ENCODE measurements around the gene COL7A1.

COL7A1 gene

DNA sequence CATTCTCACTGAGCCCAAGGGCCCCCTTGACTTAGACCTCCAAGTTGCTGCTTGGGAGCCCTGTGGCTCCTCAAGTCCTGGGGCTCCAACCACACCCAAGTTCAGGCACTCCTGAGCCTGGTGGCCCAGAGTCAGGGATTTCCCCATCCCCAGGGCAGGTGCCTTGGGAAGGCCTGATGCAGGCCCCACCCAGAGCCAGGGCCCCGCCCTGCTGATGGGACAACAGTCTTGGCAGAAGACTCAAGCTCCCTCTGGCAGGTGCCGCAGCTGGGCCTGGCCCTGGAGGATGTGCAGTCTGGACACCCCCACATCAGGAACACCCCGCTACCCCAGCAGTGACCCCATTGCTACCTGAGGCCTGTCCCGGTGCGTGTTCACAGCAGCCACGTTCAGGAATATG lies 73.5 kb downstream of the COL7A1 start:
- TF ChIP-seq, protein P1, sequence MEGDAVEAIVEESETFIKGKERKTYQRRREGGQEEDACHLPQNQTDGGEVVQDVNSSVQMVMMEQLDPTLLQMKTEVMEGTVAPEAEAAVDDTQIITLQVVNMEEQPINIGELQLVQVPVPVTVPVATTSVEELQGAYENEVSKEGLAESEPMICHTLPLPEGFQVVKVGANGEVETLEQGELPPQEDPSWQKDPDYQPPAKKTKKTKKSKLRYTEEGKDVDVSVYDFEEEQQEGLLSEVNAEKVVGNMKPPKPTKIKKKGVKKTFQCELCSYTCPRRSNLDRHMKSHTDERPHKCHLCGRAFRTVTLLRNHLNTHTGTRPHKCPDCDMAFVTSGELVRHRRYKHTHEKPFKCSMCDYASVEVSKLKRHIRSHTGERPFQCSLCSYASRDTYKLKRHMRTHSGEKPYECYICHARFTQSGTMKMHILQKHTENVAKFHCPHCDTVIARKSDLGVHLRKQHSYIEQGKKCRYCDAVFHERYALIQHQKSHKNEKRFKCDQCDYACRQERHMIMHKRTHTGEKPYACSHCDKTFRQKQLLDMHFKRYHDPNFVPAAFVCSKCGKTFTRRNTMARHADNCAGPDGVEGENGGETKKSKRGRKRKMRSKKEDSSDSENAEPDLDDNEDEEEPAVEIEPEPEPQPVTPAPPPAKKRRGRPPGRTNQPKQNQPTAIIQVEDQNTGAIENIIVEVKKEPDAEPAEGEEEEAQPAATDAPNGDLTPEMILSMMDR (IDR thresholded peaks at IDR 0.05; ENCODE audit: low read depth, low read length, missing control alignments) = no peak
- no peak for DNase-seq (ENCODE audit: extremely low read depth, low read depth)
- H3K4me3 ChIP-seq (replicated peaks; ENCODE audit: low read depth, low read length) = no peak overlapping the region

DNA sequence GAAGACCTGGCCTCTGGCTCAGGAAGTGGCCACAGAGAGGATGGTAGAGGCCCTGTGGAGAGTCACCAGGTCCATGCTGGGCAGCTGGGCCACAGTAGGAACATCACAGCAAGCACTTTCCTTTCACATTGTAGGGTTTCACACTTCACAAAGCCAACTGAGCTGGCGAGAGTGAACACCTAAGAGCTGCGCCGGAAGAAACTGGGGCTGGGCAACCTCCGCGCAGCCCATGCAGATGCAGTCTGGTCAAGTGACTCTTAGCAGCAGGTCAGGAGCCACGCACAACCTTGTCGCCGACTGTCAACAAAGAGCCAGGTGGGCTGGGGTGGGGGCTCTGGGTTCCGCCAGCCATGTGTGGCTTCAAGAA lies 75.9 kb downstream of the COL7A1 start:
- no peak overlapping the region for H3K4me3 ChIP-seq (replicated peaks; ENCODE audit: low read depth, low read length)
- TF ChIP-seq, protein P1 (IDR thresholded peaks at IDR 0.05; ENCODE audit: low read depth, low read length, missing control alignments) = no peak
- DNase-seq (ENCODE audit: extremely low read depth, low read depth) = no peak

DNA sequence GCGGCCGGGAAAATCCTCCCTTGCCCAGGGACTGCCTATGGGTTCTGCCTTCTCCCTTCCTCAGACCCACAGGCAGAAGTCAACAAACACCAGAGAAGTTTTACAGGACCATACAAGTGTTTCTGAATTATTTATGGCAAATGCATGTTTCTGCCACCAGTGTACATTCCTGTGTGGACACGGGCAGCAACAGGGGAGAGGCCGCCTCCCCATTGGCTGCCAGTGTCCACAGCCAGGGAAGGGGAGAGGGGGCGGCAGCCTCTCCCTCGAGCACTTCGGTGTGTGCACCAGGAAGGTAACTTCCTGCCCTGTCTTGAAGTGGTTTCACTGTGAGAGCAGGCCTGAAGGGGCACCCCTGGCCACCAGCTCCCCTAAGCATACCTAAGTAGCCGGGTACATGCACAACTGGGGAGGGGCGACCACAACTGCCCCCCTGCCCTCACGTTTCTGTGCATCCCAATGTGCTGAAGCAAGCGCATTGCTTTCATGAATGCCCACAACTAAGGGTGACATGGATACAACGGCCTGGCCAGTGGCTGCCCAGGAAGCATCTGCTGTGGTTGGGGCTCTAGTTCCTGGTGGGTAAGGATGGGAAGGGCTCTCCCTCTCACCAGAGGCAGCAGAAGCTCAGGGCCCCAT lies 76.4 kb downstream of the COL7A1 start:
- H3K4me3 ChIP-seq (replicated peaks; ENCODE audit: low read depth, low read length) = no peak overlapping the region
- TF ChIP-seq, protein P1 (IDR thresholded peaks at IDR 0.05; ENCODE audit: low read depth, low read length, missing control alignments) = no peak
- no peak for DNase-seq (ENCODE audit: extremely low read depth, low read depth)

DNA sequence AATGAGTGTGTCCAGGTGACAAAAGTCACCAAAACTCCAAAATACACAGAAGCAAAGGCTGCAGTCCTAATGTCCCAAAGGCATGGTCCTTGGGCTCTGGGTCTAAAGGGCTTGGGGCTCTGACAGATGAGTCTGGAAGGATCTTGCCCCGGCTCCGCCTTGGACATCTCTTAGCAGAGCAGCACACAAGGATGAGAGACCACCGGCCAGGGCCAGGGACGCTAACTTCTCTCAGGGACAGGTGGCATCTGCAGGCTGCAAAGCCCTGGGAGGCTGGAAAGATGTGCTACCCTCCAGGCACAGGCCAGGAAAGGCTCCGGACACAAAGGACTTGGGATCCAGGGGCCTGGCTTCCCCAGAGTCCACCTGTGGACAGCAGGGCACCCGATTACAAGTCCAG lies 77.1 kb downstream of the COL7A1 start:
- no peak overlapping the region for H3K4me3 ChIP-seq (replicated peaks; ENCODE audit: low read depth, low read length)
- no peak for DNase-seq (ENCODE audit: extremely low read depth, low read depth)
- TF ChIP-seq, protein P1 (IDR thresholded peaks at IDR 0.05; ENCODE audit: low read depth, low read length, missing control alignments) = no peak

DNA sequence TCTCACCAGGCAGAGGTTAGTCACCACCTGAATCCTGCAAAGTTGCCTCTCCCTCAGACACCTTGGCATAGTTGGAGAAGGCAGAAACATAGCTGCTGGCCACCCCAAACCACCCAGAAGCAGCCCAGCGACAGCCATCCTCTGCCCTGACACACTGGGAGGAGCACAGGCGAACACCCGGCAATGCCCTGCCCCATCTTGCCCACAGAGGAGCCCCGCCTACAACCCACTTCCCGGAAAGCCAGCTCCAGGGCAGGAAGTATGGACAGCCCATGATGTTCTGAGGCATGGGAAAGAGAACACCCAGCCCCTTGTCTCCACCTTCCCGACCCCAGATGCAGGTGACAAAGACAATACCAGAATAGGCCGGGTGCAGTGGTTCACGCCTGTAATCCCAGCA lies 78.6 kb downstream of the COL7A1 start:
- TF ChIP-seq, protein P1 (IDR thresholded peaks at IDR 0.05; ENCODE audit: low read depth, low read length, missing control alignments) = no peak
- H3K4me3 ChIP-seq (replicated peaks; ENCODE audit: low read depth, low read length) = no peak overlapping the region
- DNase-seq (ENCODE audit: extremely low read depth, low read depth) = no peak

DNA sequence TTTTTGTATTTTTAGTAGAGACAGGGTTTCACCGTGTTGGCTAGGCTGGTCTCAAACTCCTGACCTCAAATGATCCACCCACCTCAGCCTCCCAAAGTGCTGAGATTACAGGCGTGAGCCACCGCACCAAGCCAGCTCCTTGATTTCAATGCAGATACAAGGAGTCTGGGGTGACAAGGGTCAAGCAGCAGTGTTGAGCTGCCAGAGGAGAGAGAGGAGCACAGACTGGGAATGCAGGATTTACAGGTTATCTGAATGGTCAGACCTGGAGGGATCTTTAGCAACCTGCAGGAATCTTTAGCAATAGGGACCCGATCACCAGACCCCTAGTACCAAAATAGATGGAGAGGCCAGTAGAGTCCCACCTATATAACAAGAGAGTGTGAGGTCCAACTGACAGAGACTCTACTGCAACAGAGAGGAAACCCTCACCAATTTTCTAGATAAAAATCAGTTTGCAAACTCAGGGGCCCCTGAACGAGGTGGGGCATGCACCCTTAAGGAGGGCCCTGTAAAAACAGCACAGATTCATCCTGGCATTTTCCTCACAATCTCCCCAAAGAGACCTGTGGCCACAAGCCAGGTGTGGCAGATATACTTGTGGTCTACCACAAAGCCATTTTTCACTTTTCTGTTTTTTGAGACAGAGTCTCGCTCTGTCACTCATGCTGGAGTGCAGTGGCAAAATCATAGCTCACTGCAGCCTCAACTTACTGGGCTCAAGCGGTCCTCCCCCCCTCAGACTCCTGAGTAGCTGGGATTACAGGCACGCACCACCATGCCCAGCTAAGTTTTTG lies 80.5 kb downstream of the COL7A1 start:
- no peak overlapping the region for H3K4me3 ChIP-seq (replicated peaks; ENCODE audit: low read depth, low read length)
- DNase-seq (ENCODE audit: extremely low read depth, low read depth) = no peak
- TF ChIP-seq, protein P1 (IDR thresholded peaks at IDR 0.05; ENCODE audit: low read depth, low read length, missing control alignments) = no peak

Data from HFF-Myc (cell line).